Measurements from ENCODE around the gene EVL.

The EVL gene

DNA sequence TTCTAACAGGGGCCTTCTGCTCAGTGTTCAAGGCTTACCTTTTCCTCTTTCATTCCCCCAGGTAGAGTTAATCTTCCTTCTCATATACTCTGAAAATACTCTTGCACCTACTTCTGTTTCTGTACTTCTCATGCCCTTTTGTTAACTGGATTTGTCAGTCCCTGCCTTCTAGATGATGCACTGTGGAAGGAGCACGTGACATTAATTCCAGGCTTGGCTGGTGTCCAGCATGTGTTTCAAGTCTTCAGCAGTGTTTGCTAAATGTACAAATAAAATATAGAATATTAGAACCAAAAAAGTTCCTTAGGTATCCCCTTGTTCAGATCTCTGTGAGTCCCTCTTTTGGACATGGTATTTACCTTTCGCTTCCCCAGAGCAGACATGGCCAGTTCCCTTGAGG is 27.9 kb upstream of the EVL start:
- peak in 1 of 51 donors; percentile 23 for DNase-seq

DNA sequence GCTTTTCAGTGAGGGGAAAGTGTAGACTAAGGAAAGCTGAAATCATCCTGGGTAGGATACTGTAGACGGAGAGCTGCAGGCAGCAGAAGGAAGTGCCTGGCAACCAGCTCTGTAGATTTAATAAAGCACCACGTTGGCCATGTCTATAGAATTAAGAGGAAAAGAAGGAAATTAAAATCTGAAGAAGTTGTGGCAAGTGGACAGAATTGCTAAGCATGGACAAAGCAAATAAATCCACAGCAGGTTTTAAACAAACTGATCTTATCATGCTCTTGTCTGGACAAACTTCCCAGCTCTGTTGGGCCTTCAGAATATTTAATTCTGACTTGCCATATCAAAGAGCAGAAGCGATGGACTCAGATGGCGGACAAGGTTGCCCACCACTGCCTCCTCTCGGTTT is 27.2 kb upstream of the EVL start:
- DNase-seq, result no peak

DNA sequence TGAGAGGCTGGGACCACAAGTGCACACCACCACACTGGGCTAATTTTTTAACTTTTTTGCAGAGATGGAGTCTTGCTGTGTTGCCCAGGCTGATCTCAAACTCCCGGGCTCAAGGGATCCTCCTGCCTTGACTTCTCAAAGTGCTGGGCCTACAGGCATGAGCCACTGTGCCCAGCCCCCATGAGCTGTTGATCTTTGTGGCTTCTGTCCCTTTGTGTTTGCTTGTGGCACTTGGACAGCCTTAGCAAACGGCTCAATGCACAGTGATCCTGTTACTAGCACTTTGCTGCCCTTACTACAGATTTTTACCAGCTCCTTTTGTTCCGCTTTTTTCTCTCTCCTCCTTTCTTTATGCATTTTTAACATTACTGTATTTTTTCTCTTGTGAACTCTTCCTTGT is 25.3 kb upstream of the EVL start:
- DNase-seq, result no peak

DNA sequence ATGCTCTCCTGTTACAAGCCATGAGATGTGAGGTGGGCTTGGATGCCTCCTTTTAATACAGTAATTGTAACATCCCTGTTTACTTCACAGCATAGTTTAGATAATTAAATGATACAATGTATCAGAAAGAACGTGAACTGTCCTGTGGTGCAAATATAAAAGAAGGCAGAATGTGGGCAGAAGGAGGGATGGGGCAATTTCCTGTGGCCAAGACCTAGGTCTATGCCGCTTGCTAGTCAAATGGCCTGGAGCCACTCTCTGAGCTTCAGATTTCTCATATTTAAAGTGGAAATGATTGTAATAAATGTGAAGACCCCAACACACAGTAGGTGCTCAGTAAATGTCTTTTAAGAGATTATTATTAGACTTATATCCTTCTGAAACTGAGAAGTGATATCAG is 24.0 kb upstream of the EVL start:
- no peak for DNase-seq

DNA sequence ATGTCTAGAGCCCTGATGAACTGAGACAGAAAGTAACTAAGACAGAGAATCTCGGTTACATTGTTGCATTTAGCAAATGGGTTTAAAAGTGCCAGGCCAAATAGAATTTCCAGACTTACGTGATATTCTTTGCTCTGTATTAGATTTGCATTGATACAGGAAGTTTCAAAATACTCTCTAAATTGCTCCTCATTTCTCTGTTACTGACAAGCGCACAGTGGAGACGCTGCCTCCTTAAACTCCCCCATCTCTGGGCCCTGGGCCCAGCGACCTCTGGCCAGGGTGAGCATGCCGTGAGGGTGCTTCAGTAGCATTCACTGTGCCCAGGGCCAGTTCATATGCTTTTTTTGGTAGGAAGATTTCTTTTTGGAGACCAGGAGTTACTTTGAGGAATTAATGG is 22.9 kb upstream of the EVL start:
- DNase-seq, result no peak

DNA sequence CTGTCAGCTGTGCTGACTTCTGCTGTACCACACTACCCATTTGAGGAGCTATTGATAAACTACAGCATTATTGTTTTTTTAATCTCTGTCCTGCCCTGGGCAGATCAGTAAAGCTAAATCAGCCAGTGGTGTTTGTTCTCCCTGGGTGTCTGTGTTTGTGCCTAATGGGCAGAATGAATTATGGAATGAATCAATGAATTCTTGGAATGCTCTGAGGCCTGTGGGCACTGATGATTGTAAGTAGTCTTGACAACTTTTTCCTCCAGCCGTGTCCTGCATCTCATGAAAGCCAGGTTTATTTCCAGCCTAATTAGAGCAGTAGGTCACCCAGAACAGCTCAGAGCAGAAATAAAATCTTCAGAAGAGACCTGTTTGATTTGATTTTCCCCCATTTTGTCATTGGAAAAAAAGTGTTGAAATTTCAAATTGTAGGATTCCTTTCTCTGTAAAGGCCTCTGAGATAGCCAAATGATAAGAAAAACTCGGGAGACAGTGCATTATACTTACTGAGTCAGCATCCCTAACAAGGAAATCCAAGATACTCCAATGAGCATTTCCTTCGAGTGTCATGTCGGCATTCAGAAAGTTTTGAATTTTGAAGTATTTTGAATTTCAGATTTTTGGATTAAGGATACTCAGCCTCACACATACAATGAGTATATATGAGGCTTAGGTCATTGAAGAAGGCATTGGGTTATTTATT is 19.4 kb upstream of the EVL start:
- DNase-seq, result no peak

DNA sequence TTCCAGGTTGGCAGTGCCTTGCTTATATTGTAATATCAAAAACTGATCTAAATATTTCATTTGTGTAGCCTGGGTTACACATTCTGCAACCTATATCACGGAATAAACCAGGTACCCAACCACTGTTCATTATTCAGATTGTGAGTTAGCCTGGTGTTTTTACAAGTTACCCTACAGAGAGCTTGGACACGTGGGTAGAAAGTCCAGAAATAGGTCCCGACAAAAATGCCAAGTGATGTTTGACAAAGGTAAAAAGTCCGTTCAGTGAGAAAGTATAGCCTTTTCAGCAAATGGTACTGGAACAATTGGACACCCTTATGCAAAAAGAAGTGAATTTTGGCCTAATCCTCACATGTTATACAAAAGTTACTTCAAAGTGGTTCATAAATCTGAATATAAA is 17.6 kb upstream of the EVL start:
- no peak for DNase-seq

DNA sequence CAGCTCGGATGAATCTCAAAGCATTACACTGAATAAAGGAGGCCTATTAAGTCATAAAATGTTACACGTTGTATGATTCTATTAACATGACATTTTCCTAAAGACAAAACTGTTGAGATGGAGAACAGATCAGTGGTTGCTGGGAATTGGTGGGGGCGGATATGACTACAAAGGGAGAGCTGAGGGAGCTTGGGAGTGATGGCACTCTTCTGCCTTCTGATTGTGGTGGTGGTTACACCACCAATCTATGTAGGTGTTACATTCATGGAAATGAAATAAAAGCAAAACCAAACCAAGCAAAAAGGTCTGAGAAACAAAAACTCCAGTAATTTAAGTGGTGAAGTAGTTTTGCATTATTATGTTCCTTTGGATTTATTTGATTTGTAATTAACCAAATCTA is 16.4 kb upstream of the EVL start:
- peak in 1 of 51 donors; percentile 16 for DNase-seq

DNA sequence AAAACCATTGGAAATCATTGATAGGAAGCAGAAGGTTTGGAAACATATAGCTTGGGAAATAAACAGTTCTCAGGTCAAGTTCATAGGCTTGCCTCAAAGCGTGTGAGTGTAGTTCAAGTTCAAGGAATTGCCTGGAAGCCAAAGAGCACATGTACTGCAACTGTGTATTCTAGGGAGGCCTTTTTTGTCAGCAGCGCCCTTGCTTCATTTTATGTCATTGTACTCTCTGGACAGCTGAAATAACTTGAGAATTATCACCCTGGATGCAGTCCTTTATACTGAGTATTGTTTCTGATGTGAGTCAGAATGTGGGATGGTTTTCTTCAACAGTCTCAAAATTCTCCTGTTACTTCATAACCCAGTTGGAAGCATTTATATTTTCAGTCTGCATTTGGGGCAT is 16.0 kb upstream of the EVL start:
- no peak for DNase-seq

DNA sequence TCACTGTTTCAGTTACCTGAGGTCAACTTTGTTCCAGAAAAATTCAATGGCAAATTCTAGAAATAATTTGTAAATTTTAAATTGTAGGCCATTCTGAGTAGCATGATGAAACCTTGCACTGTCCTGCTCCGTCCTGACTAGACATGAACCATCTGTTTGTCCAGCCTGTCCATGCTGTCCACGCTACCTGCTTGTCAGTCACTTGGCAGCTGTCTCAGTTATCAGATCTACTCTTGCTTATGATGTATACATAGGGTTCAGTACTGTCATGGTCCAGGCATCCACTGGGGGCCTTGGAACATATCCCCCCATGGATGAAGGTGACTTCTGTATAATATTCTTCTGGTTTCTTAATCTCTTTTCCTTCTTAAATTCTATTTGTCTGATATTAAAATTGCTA is 14.1 kb upstream of the EVL start:
- DNase-seq, result no peak

DNA sequence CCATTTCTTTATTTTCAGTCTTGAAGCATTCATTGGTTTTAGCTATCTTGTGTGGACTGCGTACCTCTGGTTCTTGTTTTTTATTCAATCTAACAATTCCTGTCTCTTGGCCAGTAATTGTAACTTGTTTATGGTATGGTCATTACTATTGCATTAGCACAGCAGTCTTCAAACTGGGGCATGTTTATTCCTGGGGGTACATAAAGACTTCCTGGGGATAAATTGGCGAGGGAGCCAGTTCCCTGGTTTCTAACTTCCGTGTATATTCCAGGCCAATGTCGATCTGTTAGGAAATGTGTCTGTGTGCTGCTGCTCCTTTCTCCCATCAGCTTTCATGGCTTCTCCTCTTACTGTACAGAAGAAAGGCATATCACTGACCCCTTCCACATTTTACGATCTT is 13.7 kb upstream of the EVL start:
- no peak for DNase-seq

DNA sequence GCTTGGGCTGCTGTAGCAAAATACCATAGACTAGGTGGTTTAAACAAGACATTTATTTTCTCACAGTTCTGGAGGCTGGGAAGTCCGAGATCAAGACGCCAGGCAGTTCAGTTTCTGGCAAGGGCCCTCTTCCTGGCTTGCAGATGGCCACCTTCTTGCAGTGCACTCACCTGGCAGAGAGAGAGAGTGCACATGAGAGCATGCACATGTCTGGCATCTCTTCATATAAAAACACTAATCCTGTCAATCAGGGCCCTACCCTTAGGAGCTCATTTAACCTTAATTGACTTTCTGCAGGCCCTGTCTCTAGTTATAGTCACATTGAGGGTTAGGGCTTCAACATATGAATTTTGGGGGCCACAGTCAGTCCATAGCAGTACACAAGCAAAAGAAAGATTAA is 12.4 kb upstream of the EVL start:
- no peak for DNase-seq

DNA sequence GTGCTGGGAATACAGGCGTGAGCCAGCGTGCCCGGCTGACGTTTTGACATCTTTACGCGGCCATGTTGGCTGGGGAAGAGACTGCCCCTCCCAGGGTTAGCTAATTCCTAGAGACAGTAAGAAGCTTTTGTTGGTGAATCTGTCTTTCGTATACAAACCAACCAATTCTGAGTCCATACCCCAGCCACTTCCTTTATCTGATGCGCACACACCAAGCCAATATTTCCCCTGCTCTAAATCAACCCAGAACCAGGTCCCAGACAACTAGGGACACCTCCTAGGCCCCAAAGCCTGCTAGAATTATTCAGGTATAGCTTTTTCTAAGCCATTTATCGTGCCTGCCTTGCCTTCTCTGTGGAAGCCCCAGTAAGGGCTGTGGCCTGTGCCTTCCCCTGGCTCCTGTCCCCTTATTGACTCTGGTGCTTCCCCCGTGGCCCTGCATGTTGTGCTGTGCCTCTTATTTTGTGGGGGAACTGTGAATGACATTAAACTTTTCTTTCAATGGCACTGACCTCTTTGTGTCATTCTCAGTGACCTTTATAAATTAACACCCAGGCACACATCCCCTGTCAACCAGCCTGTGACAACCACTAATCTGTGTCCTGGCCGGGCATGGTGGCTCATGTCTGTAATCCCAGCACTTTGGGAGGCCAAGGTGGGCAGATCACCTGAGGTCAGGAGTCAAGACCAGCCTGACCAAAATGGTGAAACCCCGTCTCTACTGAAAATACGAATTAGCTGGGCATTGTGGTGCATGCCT is 10.7 kb upstream of the EVL start:
- no peak for DNase-seq

DNA sequence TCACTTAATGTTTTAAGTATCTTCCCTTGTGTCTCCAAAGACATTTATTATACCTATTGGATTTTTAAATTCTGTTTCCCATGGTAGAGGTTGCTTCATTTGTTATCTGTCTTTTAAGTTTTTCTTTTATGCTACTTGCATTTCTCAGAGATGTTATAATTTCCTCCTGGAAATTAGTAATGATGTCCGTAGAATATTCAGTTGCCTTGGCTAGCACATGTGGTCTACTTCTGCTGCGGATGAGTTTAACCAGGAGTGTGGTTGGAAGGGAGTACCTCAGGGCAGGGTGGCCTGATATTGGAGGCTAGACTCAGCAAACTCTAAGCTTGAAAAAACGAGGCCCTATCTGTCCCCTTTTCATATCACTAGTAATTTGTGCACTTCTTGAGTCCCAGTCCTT is 8.8 kb upstream of the EVL start:
- DNase-seq, result no peak

DNA sequence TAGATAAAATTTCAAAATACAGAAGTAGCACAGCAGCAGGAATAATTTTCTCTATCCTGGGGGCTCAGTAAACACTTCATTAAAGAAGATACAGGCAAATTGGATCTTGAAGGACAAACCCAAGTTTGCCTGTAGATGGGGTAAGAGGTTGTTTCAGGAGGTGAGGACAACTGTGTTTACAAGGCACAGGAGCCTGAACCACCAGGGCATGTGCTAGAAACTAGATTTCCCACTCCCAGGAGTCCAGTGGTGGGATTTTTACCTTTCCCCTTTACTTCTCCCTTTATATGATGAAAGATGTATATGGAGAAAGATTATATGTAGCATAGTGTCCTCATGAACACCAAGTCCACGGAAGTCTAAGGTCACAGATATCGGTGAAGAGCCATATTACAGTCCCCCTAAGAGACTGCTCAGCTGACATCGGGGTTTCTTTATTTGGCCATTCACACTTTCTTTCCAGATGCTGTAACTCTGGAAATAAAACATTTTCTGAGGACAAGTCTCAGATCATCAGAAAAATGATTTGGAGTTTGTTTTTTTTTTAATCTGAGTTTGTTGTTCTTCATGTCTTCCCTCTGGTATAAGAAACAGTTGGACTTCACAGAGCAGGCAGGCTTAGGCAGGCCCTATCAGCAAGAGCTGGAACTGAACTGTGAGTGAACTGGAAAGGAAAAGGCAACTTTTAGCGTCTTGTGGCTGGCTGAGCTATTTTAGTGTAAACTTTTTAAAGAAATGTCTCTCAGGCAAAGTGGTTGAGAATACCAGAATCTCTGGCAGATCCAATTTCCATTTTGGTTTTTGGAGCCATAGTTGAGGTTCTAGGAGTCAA is 8.0 kb upstream of the EVL start:
- no peak for DNase-seq

DNA sequence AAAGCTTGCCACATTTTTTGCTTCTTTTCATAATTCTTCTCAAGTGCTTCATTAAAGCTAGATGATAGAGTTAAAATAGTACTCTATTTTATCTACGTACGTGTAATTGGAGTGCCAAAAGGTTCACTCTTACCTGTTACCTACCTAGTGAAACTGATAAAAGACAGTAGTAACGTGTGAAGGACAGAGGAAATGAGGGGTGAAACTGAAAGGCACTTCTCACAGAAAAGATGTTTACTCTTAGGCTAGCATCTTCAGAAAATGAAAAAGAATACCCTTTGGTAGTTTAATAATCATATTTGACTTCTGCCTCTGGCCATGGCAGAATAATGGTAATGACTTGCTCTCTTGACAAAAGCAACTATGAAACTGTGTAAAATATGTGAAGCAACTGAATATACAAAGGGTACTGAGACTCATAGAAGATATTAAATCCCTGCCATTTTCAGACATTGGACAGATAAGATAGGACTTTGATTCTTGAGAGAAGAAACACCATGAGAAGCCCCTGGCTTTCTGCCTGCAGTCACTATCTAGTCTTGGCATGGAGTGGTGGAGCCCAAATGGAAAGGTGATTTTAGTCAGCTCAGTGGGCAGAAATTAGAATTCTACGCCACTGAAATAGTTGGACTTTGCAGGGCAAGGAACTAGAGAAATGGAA is 6.3 kb upstream of the EVL start:
- DNase-seq, result no peak

DNA sequence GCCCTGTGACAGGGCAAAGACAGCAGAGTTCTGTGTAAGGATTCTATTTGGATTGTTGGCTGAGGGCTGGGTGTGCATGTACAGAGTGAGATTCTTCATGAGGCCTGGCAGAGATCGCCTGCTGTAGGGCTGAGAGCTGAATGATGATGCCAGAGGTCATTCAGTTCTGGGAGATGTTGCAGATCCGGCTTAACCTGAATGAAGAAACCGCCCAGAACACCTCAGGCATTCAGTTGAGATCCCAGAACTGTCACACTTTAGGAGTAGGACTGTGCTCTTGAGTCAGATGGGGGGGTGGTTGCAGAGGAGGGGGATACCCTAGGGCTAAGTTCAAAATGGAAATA is 5.8 kb upstream of the EVL start:
- DNase-seq, result no peak

DNA sequence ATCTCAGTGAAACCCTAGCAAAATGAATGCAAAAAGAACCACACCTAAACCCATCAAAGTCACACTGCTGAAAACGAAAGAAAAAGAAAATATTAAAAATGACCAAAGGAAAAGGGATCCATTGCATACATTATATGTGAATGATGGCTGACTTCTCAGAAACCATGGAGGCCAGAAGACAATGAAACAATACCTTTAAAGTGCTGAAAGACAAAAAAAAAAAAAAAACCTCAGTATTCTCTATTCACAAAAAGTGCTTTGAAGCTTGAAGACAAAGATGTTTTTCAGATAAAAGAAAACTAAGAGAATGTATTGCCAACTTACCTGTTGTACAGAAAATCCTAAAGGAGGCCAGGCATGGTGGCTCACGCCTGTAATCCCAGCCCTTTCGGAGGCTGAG is 4.5 kb upstream of the EVL start:
- no peak for DNase-seq

DNA sequence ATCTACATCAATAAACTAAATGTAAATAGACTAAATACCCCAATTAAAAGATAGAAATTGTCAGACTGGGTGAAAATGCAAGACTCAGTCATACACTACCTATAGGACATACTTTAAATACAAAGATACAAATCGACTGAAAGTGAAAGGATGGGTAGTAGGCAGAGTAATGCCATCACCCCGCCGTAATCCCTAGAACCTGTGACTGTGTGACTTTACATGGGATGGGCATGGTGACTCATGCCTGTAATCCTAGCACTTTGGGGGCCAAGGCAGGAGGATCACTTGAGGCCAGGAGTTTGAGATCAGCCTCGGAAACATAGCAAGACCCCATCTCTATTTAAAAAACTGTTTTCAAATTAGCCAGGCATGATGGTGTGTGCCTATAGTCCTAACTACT is 2.6 kb upstream of the EVL start:
- DNase-seq, result no peak

DNA sequence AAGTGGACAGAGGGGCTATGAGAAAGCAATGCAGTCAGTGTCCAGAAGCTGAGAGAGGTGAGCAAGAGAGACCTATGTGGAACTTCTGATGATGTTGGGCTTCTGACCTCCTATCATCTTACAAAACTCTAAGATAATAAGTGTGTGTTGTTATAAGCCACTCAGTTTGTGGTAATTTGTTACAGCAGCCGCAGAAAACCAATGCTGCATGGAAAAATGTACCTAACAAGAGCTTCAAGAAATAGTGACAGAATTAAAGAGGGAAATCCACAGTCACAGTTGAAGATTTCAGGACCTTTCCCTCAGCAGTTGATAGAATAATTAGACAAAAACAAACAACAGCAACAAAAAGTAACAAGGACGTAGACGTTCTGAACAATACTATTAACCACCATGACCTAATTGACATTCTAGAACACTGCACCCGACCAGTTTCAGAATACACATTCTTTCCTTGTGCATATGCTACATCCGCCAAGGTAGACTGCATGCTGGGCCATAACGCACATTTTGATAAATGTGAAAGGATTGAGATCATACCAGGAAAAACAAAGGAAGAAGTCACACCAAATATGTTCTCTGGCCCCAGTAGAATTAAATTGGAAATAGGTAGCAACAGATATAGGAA is 1.8 kb upstream of the EVL start:
- DNase-seq, result no peak

DNA sequence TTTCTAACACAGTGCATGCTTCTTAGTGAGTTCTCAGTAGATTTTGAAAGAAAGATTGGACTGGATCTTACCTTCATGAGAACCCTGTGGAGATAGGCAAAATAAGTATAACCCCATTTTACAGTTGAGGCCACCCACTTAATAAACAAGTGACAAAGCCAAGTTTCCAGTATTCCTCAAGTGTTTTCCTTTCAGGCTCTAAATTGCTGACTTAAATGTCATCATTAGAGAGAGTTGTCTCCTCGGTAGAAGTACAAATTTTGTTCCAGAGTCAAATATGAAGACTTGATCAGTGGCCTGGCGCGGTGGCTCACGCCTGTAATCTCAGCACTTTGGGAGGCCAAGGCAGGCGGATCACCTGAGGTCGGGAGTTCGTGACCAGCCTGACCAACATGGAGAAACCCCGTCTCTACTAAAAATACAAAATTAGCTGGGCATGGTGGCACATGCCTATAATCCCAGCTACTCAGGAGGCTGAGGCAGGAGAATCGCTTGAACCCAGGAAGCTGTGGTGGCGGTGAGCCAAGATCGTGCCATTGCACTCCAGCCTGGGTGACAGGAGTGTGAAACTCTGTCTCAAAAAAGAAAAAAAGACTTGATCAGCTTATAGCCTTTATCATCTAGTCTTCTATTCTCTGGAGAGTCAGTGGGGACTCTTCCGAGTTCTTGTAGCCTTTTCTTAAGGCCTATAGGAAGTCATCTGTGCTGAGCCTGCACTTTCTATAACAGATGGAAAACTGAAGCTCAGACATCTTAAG is 708 bp upstream of the EVL start:
- peak in 1 of 51 donors; percentile 52 for DNase-seq

Data from hypothalamus (tissue), 51 donors.